Body of pancreas (tissue), 4 donors: ENCODE results near the gene FBXO21. TPM values are rescaled to one million over a fixed set of nuclear protein-coding genes. Genes with fewer than 3 reads are reported as not detected.
"Not testable (repeated sequence)": the region's sequence is repeated elsewhere in the genome, so short reads cannot be mapped to it uniquely, and the experiment has no call there.

Experiments
- ATAC-seq: fragments of 150-250 bp; one replicate; pipeline ENCODE4 v1.9.1; 2016
- DNase-seq, 4 donors: peaks; one replicate each; pipeline ENCODE4 v3.0.0-alpha.2; 2019
- H3K27ac ChIP-seq, 4 donors: fragments of 200-600 bp; sonication (generic); 1 replicate in 3 of 4; 2 replicates in 1 of 4; pipeline versions ENCODE4 v1.5.1 to v1.6.1; 2016 to 2019; ENCODE audit warnings: mild to moderate bottlenecking in 1 of 4, mixed read lengths in 1 of 4, moderate library complexity in 1 of 4
- H3K27me3 ChIP-seq, 2 donors: fragments of 200-600 bp; sonication (generic); one replicate each; pipeline ENCODE4 v1.6.0; 2016; ENCODE audit warnings: mild to moderate bottlenecking in 1 of 2
- H3K36me3 ChIP-seq, 2 donors: fragments of 200-600 bp; sonication (generic); replicated peaks in 1 of 2; 2 replicates each; pipeline ENCODE4 v1.5.1; 2016; ENCODE audit warnings: low read depth in 2 of 2; ENCODE audit not compliant: insufficient read depth in 1 of 2
- H3K4me1 ChIP-seq: fragments of 200-600 bp; sonication (generic); one replicate; pipeline ENCODE4 v1.6.0; 2016
- H3K4me3 ChIP-seq, 2 donors: fragments of 200-600 bp; sonication (generic); 1 replicate in 1 of 2; 2 replicates in 1 of 2; pipeline ENCODE4 v1.5.1; 2016 to 2019
- H3K9me3 ChIP-seq, 3 donors: fragments of 200-600 bp; sonication (generic); 1 replicate in 2 of 3; 2 replicates in 1 of 3; pipeline ENCODE4 v1.5.1; 2016
- CTCF ChIP-seq, 7 experiments: fragments of 450-650 bp in 4 of 7; fragments of 200-600 bp in 3 of 7; sonication (generic) in 3 of 7; IDR thresholded peaks; one replicate each; pipeline ENCODE4 v1.5.1; 2016 to 2019; ENCODE audit warnings: antibody characterized with exemption in 7 of 7
- POLR2A ChIP-seq, 3 donors: fragments of 450-650 bp; IDR thresholded peaks; one replicate each; pipeline ENCODE4 v1.6.1; 2016; ENCODE audit warnings: antibody characterized with exemption in 3 of 3, mild to moderate bottlenecking in 2 of 3
- WGBS, 2 donors: methylation state at CpG; one replicate each; pipeline ENCODE4 v1.1.5; 2017; 5-methylcytosine and 5-hydroxymethylcytosine counted together
- intact Hi-C: fragments of 100-400 bp; cut with DNase I; formaldehyde crosslinking; loops from one replicate; pipeline ENCODE4 v1.15.1; 2023
- total RNA-seq, 2 donors: library from RNA; depleted of rRNA; stranded (reverse); fragments of >200 nt; gene quantifications; one replicate each; pipeline ENCODE4 v1.1.0, GENCODE V29; 2016

The FBXO21 gene
- total RNA-seq, 2 donors from 2014 or later: 43.6 to 76.5 TPM

GRCh38 chr12:117188121-117188665, 2.1 kb downstream of the FBXO21 start:
- peaks cover 0 to 5% of the 10 kb centered on the region in 2 donors for H3K36me3 ChIP-seq
- no peaks in the 10 kb centered on the region for H3K9me3 ChIP-seq
- 72 to 83% methylated on average over 12 of the region's 12 CpGs for WGBS, 2 donors
- DNase-seq (no peak), ATAC-seq (no peak)
- peak overlapping the region in 3 of 4 donors; percentile 42 to 86 (median 53) for H3K27ac ChIP-seq
- H3K4me3 ChIP-seq: no peak overlapping the region
- no peak for TF ChIP-seq POLR2A (IDR thresholded peaks at IDR 0.05)
- TF ChIP-seq CTCF (IDR thresholded peaks at IDR 0.05): no peak
- intact Hi-C loops: no loop called here
- H3K27me3 ChIP-seq: no peaks in the 10 kb centered on the region
- peaks cover 17% of the 10 kb centered on the region for H3K4me1 ChIP-seq

- Histone ChIP-seq H3K27ac (peak overlapping the region in 3 of 4 donors; percentile 38 to 86 (median 53)), H3K9me3 (no peaks in the 10 kb centered on the region), H3K27me3 (no peaks in the 10 kb centered on the region), H3K4me1 (peaks cover 17% of the 10 kb centered on the region), H3K36me3 (peaks cover 0 to 5% of the 10 kb centered on the region in 2 donors), H3K4me3 (no peak overlapping the region)
- TF ChIP-seq CTCF (IDR thresholded peaks at IDR 0.05) (no peak), POLR2A (IDR thresholded peaks at IDR 0.05) (no peak)
- ATAC-seq (peak; percentile 35), DNase-seq (peak in 3 of 4 donors; percentile 27 to 40 (median 36))
- 24 to 34% methylated on average over 4 of the region's 4 CpGs for WGBS, 2 donors
- intact Hi-C loops: no loop called here
Observed at GRCh38 chr12:117187421-117187820, 2.8 kb downstream of the FBXO21 start.

GRCh38 chr12:117182866-117183265, 7.4 kb downstream of the FBXO21 start:
- H3K36me3 ChIP-seq: peaks cover 0 to 12% of the 10 kb centered on the region in 2 donors
- TF ChIP-seq POLR2A (IDR thresholded peaks at IDR 0.05) (no peak), CTCF (IDR thresholded peaks at IDR 0.05) (no peak)
- intact Hi-C loops: no loop called here

GRCh38 chr12:117181468-117181843, 8.8 kb downstream of the FBXO21 start:
- ATAC-seq, H3K4me3 ChIP-seq, H3K27ac ChIP-seq, H3K4me1 ChIP-seq, H3K27me3 ChIP-seq, intact Hi-C loops, DNase-seq, H3K9me3 ChIP-seq: not testable (repeated sequence)
- WGBS, 2 donors: 91 to 97% methylated on average over 8 of the region's 8 CpGs
- H3K36me3 ChIP-seq: peaks cover 0 to 14% of the 10 kb centered on the region in 2 donors

More at GRCh38 chr12:117182866-117183265, 7.4 kb downstream of the FBXO21 start:
- ATAC-seq (no peak), DNase-seq (no peak)
- H3K9me3 ChIP-seq: no peaks in the 10 kb centered on the region
- no peaks in the 10 kb centered on the region for H3K4me1 ChIP-seq
- no peak overlapping the region for H3K4me3 ChIP-seq
- H3K27me3 ChIP-seq: no peaks in the 10 kb centered on the region
- H3K27ac ChIP-seq: no peak overlapping the region
- WGBS, 2 donors: 86 to 88% methylated on average over 3 of the region's 3 CpGs

GRCh38 chr12:117180758-117181467, 9.4 kb downstream of the FBXO21 start:
- no peak overlapping the region for H3K27ac ChIP-seq
- H3K9me3 ChIP-seq: no peaks in the 10 kb centered on the region
- ATAC-seq: no peak
- 77 to 89% methylated on average over 4 of the region's 4 CpGs for WGBS, 2 donors
- intact Hi-C loops: no loop called here
- peaks cover 0 to 12% of the 10 kb centered on the region in 2 donors for H3K36me3 ChIP-seq
- TF ChIP-seq CTCF (IDR thresholded peaks at IDR 0.05) (no peak), POLR2A (IDR thresholded peaks at IDR 0.05) (no peak)
- DNase-seq: no peak
- no peak overlapping the region for H3K4me3 ChIP-seq
- H3K4me1 ChIP-seq: no peaks in the 10 kb centered on the region
- H3K27me3 ChIP-seq: no peaks in the 10 kb centered on the region
